SK-N-SH treated with all-trans-retinoic acid at 6 μM for 48 hours (cell line): ENCODE results near the gene FCN3.

Source experiments
- ATAC-seq: fragments of 200-7000 bp; cut with Tn5 transposase; 3 replicates; pipeline ENCODE4 v1.9.1; 2020; ENCODE audit warnings: mild to moderate bottlenecking, moderate library complexity
- ARNTL ChIP-seq: fragments of 450-650 bp; formaldehyde crosslinking; IDR thresholded peaks from 2 replicates; pipeline ENCODE4 v1.5.0; 2020; ENCODE audit warnings: low read depth, mild to moderate bottlenecking, moderate library complexity, borderline replicate concordance
- BACH2 ChIP-seq: fragments of 250-450 bp; sonication (Bioruptor Pico); IDR thresholded peaks from 2 replicates; pipeline ENCODE4 v1.9.0; 2021; ENCODE audit warnings: mild to moderate bottlenecking, borderline replicate concordance
- CREB5 ChIP-seq: fragments of 250-450 bp; sonication (Bioruptor Pico); IDR thresholded peaks from 2 replicates; pipeline ENCODE4 v1.5.1; 2020; ENCODE audit warnings: low read depth, mild to moderate bottlenecking, moderate library complexity
- CSDC2 ChIP-seq: fragments of 250-450 bp; sonication (Bioruptor Pico); IDR thresholded peaks from 2 replicates; pipeline ENCODE4 v1.5.0; 2020; ENCODE audit warnings: mild to moderate bottlenecking, moderate library complexity
- CSRNP3 ChIP-seq: fragments of 250-450 bp; sonication (Bioruptor Pico); IDR thresholded peaks from 2 replicates; pipeline ENCODE4 v1.5.1; 2021; ENCODE audit warnings: mild to moderate bottlenecking, moderate library complexity
- ESRRG ChIP-seq: fragments of 250-450 bp; sonication (Bioruptor Pico); IDR thresholded peaks from 2 replicates; pipeline ENCODE4 v1.6.1; 2021; ENCODE audit warnings: mild to moderate bottlenecking
- ISL1 ChIP-seq: fragments of 250-450 bp; sonication (Bioruptor Pico); IDR thresholded peaks from 2 replicates; pipeline ENCODE4 v2.1.2; 2022; ENCODE audit warnings: mild to moderate bottlenecking, moderate library complexity
- PATZ1 ChIP-seq: fragments of 250-450 bp; sonication (Bioruptor Pico); IDR thresholded peaks from 2 replicates; pipeline ENCODE4 v1.8.0; 2020; ENCODE audit warnings: mild to moderate bottlenecking, moderate library complexity, borderline replicate concordance
- PPARA ChIP-seq: fragments of 250-450 bp; sonication (Bioruptor Pico); IDR thresholded peaks from 2 replicates; pipeline ENCODE4 v1.5.0; 2020; ENCODE audit warnings: mild to moderate bottlenecking, borderline replicate concordance
- SNAI2 ChIP-seq: fragments of 250-450 bp; sonication (Bioruptor Pico); IDR thresholded peaks from 2 replicates; pipeline ENCODE4 v1.5.0; 2020; ENCODE audit warnings: mild to moderate bottlenecking, moderate library complexity
- TCF4 ChIP-seq: fragments of 250-450 bp; sonication (Bioruptor Pico); IDR thresholded peaks from 2 replicates; pipeline ENCODE4 v1.8.0; 2021; ENCODE audit warnings: mild to moderate bottlenecking, moderate library complexity, borderline replicate concordance
- TOX ChIP-seq: fragments of 250-450 bp; sonication (Bioruptor Pico); IDR thresholded peaks from 2 replicates; pipeline ENCODE4 v1.8.0; 2021; ENCODE audit warnings: mild to moderate bottlenecking, moderate library complexity, borderline replicate concordance
- TSHZ2 ChIP-seq: fragments of 250-450 bp; sonication (Bioruptor Pico); IDR thresholded peaks from 2 replicates; pipeline ENCODE4 v1.5.0; 2020; ENCODE audit warnings: mild to moderate bottlenecking, moderate library complexity
- ZC3H10 ChIP-seq: fragments of 250-450 bp; sonication (Bioruptor Pico); IDR thresholded peaks from 2 replicates; pipeline ENCODE4 v1.5.1; 2021; ENCODE audit warnings: mild to moderate bottlenecking, moderate library complexity
- ZFP3 ChIP-seq: fragments of 250-450 bp; sonication (Bioruptor Pico); IDR thresholded peaks from 2 replicates; pipeline ENCODE4 v1.5.0; 2020; ENCODE audit warnings: mild to moderate bottlenecking, moderate library complexity
- ZFP30 ChIP-seq: fragments of 450-650 bp; formaldehyde crosslinking; IDR thresholded peaks from 2 replicates; pipeline ENCODE4 v1.5.0; 2022; ENCODE audit warnings: mild to moderate bottlenecking, moderate library complexity
- ZNF565 ChIP-seq: fragments of 450-650 bp; formaldehyde crosslinking; conservative IDR thresholded peaks from 2 replicates; pipeline ENCODE4 v1.5.0; 2020; ENCODE audit warnings: low read depth, mild to moderate bottlenecking, moderate library complexity
- ZNF70 ChIP-seq: fragments of 450-650 bp; formaldehyde crosslinking; IDR thresholded peaks from 2 replicates; pipeline ENCODE4 v1.5.0; 2020; ENCODE audit warnings: mild to moderate bottlenecking, moderate library complexity
- ZNF8 ChIP-seq: fragments of 450-650 bp; formaldehyde crosslinking; IDR thresholded peaks from 2 replicates; pipeline ENCODE4 v1.5.0; 2020; ENCODE audit warnings: mild to moderate bottlenecking, moderate library complexity

The FCN3 gene

GRCh38 chr1:27400963-27401341, 26.3 kb upstream of the FCN3 start (continued):
- no peak for TF ChIP-seq TSHZ2 (CRISPR knock-in tag)
- no peak for TF ChIP-seq CREB5 (CRISPR knock-in tag)
- TF ChIP-seq ISL1: no peak
- TF ChIP-seq ZFP30 (CRISPR knock-in tag): no peak

GRCh38 chr1:27400082-27400962, 25.7 kb upstream of the FCN3 start:
- TF ChIP-seq SNAI2 (CRISPR knock-in tag) (no peak), ZNF8 (CRISPR knock-in tag) (no peak), TCF4 (CRISPR knock-in tag) (no peak), ZNF70 (CRISPR knock-in tag) (no peak), PATZ1 (CRISPR knock-in tag) (no peak), ZNF565 (no peak), ZC3H10 (no peak), BACH2 (CRISPR knock-in tag) (no peak), CSRNP3 (CRISPR knock-in tag) (no peak), ISL1 (no peak), CSDC2 (no peak), ARNTL (CRISPR knock-in tag) (no peak), PPARA (CRISPR knock-in tag) (no peak), ESRRG (no peak), ZFP30 (CRISPR knock-in tag) (no peak), CREB5 (CRISPR knock-in tag) (no peak), TSHZ2 (CRISPR knock-in tag) (no peak), TOX (no peak), ZFP3 (CRISPR knock-in tag) (no peak)
- no peak for ATAC-seq
